Epithelial cell of prostate (primary cell): ENCODE results near the gene SEMA4B.

Source experiments
- DNase-seq: peaks from one replicate; pipeline ENCODE4 v3.0.0-alpha.2; 2011; ENCODE audit warnings: low read depth, low spot score
- H3K27ac ChIP-seq: fragments of 450-650 bp; 2 replicates; pipeline ENCODE4 v1.5.1; 2017; ENCODE audit warnings: mild to moderate bottlenecking

SEMA4B gene

DNA sequence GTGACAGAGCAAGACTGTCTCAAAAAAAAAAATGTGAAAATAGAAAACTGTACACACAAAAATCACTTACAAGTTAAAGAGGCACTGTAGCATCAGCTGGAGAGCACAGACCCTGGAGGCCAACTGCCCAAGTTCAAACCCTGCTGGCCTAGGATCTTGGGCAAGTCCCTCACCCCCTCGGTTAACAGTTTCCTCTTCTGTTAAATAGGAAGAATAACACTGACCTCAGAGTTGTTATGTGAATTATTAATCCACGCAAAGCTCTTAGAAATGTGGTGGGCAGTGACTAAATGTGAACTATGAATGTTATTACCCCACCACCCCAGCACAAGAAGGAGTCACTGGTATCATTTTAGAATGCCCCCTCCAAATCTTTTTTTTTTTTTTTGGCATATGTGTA, 21.4 kb downstream of the SEMA4B start:
- DNase-seq = no peak
- no peak overlapping the region for H3K27ac ChIP-seq

DNA sequence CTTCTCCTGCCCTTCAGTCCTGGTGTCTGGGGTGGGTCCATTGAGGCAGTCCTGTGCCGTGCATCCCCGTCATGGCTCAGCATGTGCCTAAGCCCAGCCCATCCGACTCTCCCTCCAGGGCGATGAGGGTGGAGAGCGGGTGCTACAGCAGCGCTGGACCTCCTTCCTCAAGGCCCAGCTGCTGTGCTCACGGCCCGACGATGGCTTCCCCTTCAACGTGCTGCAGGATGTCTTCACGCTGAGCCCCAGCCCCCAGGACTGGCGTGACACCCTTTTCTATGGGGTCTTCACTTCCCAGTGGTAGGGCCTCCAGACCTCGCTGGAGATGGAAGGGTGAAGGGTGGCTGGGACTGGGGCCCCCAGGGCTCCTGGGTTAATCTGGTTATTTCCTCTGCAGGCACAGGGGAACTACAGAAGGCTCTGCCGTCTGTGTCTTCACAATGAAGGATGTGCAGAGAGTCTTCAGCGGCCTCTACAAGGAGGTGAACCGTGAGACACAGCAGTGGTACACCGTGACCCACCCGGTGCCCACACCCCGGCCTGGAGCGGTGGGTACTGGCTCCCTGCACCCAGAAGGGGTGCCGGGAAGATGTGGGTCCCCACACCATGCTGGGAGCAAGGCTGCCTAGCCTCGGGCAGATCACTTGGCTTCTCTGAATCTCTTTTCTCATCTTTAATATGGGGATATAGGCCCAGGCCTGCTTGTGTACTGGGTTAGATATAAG, 22.5 kb downstream of the SEMA4B start:
- no peak for DNase-seq
- no peak overlapping the region for H3K27ac ChIP-seq

DNA sequence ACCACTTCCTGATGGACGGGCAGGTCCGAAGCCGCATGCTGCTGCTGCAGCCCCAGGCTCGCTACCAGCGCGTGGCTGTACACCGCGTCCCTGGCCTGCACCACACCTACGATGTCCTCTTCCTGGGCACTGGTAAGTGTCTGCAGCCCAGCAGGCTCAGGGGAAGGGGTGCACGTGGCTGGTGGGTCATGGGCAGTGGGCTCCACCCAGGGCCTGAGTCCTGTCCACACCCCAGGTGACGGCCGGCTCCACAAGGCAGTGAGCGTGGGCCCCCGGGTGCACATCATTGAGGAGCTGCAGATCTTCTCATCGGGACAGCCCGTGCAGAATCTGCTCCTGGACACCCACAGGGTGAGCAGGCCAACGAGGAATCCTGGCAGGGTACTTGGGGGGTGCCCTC, 23.9 kb downstream of the SEMA4B start:
- no peak overlapping the region for H3K27ac ChIP-seq
- no peak for DNase-seq

DNA sequence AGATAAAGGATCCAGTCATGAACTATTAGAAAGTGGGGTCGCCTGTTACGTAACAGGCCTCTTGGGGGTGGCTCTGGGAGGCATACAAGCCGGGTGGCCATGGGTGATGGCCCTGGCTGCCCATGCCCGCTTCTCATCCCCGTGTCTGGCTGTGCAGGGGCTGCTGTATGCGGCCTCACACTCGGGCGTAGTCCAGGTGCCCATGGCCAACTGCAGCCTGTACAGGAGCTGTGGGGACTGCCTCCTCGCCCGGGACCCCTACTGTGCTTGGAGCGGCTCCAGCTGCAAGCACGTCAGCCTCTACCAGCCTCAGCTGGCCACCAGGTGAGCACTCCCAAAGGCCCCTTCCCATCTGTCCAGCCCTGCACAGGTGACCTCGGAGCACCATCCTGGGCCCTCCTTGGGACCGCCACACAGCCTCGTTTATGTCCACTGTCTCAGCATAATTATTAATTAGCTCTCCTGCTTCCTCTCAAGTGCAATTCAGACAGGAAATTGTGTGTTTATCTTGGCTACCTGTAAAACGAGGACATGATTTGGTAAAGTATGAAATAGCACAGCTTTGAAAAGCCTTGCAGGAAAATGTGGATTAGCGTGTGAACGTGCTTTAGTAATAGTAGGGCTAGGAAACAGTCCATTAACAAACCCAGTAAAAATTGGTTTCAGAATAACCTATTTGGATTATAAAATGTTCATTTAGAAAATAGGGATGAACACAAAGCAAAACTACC, 24.5 kb downstream of the SEMA4B start:
- no peak for DNase-seq

DNA sequence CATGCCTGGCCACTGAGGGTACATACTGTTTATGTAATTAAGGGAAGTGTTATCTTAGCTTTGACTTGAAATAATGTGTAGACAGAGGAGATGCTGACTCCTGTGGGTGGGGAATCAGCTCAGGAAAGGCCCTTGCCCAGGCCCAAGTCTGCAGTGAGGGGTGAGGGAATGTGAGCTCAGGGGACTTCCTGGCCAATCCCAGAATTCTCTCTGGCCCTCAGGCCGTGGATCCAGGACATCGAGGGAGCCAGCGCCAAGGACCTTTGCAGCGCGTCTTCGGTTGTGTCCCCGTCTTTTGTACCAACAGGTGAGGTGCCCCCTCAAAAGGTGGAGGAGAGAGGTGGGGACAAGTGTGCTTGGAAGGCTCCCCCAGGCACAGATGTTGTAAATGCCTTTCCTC, 26.2 kb downstream of the SEMA4B start:
- DNase-seq = no peak
- H3K27ac ChIP-seq = no peak overlapping the region

More for the DNA sequence above, 24.5 kb downstream of the SEMA4B start:
- H3K27ac ChIP-seq = no peak overlapping the region

DNA sequence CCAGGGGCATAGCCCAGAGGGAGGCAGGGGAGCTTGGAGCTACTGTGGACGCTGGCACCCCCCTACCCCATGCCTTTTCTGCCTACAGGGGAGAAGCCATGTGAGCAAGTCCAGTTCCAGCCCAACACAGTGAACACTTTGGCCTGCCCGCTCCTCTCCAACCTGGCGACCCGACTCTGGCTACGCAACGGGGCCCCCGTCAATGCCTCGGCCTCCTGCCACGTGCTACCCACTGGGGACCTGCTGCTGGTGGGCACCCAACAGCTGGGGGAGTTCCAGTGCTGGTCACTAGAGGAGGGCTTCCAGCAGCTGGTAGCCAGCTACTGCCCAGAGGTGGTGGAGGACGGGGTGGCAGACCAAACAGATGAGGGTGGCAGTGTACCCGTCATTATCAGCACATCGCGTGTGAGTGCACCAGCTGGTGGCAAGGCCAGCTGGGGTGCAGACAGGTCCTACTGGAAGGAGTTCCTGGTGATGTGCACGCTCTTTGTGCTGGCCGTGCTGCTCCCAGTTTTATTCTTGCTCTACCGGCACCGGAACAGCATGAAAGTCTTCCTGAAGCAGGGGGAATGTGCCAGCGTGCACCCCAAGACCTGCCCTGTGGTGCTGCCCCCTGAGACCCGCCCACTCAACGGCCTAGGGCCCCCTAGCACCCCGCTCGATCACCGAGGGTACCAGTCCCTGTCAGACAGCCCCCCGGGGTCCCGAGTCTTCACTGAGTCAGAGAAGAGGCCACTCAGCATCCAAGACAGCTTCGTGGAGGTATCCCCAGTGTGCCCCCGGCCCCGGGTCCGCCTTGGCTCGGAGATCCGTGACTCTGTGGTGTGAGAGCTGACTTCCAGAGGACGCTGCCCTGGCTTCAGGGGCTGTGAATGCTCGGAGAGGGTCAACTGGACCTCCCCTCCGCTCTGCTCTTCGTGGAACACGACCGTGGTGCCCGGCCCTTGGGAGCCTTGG, 27.0 kb downstream of the SEMA4B start:
- H3K27ac ChIP-seq = no peak overlapping the region
- DNase-seq = no peak

DNA sequence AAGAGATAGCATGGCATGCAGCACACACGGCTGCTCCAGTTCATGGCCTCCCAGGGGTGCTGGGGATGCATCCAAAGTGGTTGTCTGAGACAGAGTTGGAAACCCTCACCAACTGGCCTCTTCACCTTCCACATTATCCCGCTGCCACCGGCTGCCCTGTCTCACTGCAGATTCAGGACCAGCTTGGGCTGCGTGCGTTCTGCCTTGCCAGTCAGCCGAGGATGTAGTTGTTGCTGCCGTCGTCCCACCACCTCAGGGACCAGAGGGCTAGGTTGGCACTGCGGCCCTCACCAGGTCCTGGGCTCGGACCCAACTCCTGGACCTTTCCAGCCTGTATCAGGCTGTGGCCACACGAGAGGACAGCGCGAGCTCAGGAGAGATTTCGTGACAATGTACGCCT, 27.8 kb downstream of the SEMA4B start:
- no peak for DNase-seq
- H3K27ac ChIP-seq = no peak overlapping the region

DNA sequence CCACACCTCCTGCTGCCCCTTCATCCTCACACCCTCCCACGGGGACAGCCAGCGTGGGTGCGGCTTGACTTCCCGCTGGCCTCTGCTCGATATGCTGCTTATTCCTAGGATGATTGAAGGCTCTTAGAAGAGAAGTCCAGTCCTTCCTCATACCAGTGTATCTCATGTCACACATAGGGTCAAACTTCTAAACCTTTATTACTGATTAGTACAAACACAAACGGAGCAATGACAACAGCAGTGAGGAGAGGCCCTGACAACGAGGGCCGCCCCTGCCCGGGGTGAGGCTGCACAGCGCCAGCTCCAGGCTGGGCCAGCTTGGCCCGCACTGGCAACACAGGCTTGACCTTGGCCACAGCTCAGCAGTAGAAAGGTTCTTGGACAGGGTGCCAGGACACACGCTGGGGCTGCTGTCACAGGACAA, 29.0 kb downstream of the SEMA4B start:
- peak overlapping the region; percentile 13 for H3K27ac ChIP-seq
- no peak for DNase-seq

DNA sequence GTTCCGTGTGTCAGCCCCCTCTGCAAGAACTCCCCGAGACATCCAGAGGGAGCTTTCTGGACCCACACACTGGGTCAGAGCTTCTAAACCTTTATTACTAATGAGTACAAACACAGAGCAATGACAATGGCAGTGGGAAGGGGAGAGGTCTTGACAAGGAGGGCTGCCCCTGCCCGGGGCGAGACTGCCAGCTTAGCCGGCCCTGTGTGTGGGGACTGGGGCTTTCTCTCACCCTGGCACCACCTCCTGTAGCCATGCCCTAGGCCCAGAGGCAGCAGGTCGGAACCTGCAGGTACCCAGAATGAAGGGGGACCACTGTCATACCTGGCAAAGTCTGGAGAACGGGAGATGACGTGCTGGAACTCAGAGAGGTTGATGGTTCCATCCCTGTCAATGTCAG, 29.5 kb downstream of the SEMA4B start:
- no peak for DNase-seq
- H3K27ac ChIP-seq = peak overlapping the region; percentile 27

DNA sequence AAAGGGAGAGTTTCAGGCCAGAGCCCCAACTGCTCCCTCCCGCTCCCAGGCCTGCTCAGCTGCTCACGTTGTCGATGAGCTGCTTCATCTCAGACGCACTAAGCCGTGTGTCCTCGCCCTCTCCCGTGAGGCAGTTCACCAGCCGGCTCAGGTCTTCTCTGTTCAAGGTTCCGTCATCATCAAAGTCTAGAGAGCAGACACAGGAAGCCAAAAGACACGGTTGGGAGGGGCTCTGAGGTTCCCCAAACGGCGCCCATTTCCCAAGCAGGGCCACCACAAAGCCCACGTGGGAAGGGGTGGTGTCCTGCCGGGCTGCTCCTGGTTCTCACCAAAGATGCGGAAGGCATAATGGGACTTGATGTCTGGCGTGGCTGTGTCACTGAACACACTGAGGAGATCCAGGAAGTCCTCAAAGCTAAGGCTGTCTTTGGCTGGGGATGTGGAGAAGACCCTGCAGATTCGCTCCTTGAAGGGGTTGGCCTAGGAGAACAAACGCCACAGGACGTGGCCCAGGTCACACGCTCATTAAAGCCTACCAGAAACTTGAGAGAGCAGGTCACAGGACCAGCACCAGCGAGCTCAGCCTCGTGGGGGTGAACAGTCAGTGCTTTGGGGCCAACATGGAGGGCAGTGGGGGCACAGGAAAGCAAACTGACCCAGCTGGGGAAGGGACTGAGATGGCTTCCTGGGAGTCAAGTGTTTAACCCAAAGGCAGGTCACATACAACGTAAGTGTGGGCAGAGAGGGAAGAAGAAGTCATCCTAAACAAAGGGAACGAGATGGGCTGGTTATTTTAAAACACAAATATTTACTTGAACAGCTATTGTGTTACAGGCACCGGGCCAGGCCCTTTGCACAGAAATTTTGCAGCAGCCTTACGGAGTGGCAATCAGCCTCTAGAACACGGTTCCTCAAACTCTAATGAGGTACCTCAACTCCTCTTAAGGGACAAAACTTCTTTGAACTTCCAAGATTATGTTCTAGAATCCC, 30.2 kb downstream of the SEMA4B start:
- DNase-seq = no peak
- H3K27ac ChIP-seq = peak overlapping the region; percentile 27

DNA sequence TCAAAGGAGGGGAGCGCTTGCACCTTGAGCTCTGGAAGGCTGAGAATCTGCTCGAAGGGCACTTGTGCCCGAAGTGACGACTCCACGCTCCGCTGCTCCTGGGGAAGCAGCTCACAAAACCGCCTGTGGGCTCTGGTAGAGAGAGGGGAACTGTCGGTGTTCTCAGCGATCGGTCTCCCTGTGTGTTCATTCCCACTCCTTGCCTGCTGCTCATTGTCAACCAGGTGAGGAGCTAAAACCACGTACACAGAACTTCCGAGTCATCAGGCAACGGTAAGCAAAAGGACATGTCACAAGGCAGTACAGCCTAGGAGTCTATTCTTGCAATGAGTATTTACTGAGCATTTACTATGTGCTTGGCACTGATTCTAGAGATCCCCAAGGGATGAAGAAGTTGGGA, 31.1 kb downstream of the SEMA4B start:
- peak overlapping the region; percentile 84 for H3K27ac ChIP-seq

DNA sequence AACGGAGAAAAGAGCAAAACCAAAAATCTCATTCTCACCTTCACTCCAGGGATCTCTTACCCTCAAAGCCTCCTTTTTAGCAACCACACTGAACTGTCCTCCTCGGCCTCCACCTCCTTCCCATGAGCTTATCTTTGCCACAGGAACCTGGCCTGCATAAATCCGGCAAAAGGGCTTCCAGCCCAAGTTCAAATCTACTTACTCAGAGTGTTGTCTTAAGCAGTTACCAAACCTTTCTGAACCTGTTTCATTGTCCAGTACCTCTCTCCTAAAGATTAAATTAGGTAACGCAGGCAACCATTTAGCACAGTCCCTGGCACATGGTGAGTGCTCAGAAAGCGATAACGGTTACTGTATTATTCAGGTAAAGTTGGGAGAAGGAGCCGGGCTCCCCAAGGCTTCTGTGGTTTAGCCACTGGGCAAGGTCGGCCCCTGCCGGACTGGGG, 31.8 kb downstream of the SEMA4B start:
- DNase-seq = no peak
- peak overlapping the region; percentile 84 for H3K27ac ChIP-seq

More for the DNA sequence above, 31.1 kb downstream of the SEMA4B start:
- DNase-seq = no peak

DNA sequence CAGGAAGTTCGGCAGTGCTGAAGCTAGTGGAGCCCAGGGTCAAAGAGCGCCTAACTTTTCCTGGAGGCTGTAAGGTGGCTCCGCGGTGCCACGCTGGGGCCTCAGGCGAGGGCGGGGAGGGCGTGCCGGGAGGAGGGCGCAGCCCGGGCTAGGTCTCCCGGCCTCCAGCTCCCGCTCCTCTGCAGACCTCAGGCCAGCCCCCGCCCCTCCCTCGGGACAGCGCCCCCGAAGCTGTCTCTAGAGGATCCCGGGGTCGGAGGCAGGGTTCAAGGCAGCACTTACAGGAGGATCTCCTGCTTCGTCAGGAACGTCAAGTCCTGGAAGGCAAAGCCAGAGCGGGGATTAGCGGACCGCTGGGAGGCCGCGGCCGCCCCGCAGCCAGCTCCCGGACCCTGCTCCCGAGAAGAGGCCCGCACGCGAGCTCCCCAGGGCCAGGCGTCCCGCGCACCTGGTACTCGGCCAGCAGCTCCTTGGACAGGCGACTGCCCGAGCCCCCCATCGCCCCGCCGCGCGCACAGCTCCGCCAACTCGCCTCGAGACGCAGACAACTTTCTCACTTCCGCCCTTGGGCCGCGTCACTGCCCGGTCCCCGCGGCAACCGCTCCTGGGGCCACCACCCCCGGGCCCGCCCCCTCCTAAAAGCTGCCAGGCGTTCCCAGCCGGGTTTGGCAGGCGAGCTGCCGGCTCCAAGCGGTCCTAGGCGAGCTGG, 32.4 kb downstream of the SEMA4B start, which contains the start of gene CIB1:
TSS of gene CIB1 (minus strand) at position 555 of the 709 bp plus-strand sequence. CDS start at position 499, 56 bp downstream.
- DNase-seq = peak; percentile 83
- peak within 1 kb of the TSS; percentile 84 for H3K27ac ChIP-seq

DNA sequence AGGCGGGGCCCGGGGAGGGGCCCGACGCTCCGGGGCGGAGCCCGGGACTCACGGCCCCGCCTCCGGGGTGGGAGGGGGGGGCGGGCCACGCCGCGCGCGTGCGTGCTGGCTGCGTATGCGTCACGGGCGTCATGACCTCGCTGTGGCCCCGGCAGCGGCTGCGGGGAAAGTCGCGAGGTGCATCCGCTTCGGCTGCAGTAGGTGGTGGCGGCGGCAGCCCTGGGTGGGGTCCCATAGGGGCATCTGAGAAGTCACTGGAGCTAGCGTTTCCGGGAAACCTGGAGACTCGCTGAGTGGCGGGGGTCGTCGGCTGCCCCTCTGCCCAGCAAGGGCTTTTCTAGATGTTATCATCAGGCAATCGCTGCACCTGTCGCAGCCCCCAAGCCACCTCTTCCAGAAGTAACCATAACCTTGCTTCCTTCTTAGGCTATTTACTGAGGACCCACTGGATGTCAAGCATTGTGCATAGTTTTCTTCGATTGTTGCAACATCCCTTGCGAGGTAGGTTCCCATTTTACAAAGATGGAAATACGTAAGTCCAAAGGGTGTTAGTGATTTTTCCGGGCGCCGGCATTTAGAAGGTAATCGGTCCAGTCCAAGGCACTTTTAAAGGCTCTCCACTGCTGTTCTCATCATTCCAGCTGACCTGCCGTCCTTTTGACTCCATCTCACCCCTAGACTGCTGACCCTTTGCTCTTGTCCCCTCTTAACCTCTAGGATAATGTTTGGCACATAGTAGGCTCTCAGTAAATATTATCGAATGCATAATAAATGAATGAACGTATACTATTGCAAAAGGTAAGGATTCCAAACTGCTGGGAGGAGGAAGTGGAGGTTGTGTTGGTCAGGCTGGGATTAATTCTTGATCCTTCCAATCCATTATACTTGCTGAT, 33.2 kb downstream of the SEMA4B start, which contains the start of gene GDPGP1:
TSS of gene GDPGP1 (plus strand) at position 114 of the 893 bp plus-strand sequence. CDS start 6,700 bp downstream, outside the sequence.
- DNase-seq = no peak
- peak within 1 kb of the TSS; percentile 84 for H3K27ac ChIP-seq

DNA sequence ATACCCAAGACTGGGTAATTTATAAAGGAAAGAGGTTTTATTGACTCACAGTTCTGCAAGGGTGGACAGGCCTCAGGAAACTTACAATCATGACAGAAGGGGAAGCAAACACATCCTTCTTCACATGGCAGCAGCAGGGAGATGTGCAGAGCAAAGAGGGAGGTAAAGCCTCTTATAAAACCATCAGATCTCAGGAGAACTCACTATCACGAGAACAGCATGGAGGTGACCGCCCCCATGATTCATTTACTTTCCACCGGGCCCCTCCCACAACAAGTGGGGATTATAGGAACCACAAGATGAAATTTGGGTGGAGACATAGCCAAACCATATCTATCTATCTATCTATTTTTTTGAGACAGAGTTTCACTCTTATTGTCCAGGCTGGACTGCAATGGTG, 38.2 kb downstream of the SEMA4B start:
- no peak for DNase-seq
- H3K27ac ChIP-seq = no peak overlapping the region

DNA sequence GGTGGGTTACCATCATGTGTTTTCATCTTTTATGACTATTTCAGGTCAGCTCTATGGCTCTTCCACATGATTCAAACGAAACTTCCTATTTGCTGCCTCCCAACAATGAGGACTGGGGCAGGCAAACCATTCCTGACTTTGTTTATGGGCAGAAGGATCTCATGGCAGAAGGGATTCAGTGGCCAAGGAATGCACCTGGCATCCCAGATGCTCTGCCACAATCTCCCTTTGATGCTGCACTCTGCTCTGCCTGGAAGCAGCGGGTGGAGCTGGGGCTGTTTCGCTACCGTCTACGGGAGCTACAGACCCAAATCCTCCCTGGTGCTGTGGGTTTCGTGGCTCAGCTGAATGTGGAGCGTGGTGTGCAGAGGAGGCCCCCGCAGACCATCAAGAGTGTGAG, 39.7 kb downstream of the SEMA4B start:
- H3K27ac ChIP-seq = no peak overlapping the region
- DNase-seq = no peak

DNA sequence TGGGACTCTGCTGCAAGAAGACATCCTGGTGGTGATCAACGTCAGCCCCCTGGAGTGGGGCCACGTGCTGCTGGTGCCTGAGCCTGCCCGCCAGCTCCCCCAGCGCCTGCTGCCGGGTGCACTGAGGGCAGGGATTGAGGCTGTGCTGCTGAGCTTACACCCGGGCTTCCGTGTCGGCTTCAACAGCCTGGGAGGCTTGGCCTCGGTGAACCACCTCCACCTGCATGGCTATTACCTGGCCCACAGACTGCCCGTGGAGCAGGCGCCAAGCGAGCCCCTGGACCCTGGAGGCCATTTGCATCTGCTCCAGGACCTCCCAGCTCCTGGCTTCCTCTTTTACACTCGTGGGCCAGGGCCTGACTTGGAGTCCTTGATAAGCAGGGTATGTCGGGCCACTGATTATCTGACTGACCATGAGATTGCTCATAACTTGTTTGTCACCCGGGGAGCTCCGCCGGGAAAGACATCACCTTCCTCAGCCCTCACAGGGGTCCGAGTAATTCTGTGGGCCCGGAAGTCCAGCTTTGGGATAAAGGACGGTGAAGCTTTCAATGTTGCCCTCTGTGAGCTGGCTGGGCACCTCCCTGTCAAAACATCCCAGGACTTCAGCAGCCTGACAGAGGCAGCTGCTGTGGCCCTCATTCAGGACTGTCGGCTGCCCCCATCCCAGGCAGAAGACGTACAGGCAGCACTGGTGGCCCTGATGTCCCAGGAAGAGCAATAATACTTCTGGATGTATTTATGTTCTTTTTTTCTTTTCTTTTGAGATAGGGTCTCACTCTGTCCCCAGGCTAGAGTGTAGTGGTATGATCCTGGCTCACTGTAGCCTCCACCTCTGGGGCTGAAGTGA, 40.4 kb downstream of the SEMA4B start:
- DNase-seq = no peak
- no peak overlapping the region for H3K27ac ChIP-seq
